Measurements from ENCODE around the gene E2F7.
"Not testable (repeated sequence)": the region's sequence is repeated elsewhere in the genome, so short reads cannot be mapped to it uniquely, and the experiment has no call there.

The E2F7 gene

GRCh38 chr12:77078231-77078630 lies 12.9 kb upstream of the E2F7 start:
- no peak overlapping the region for H3K27ac ChIP-seq (ENCODE audit: low read length)
- H3K27me3 ChIP-seq (ENCODE audit: insufficient read depth, low read length, poor library complexity), result no peaks in the 10 kb centered on the region
- no peaks in the 10 kb centered on the region for H4K20me1 ChIP-seq (ENCODE audit: insufficient read depth, low read length)
- no peaks in the 10 kb centered on the region for H3K4me1 ChIP-seq (ENCODE audit: insufficient read depth, low read length)
- H3K9ac ChIP-seq (ENCODE audit: low read depth, low read length), result no peak overlapping the region
- no peaks in the 10 kb centered on the region for H3K79me2 ChIP-seq (ENCODE audit: insufficient read depth, low read length)
- no peak overlapping the region for H3K4me2 ChIP-seq (ENCODE audit: insufficient read depth, low read length)
- no peak for DNase-seq
- no peaks in the 10 kb centered on the region for H3K9me3 ChIP-seq (ENCODE audit: insufficient read depth, low read length, severe bottlenecking)
- TF ChIP-seq EZH2 (IDR thresholded peaks at IDR 0.05; ENCODE audit: borderline replicate concordance, low read depth, low read length, severe bottlenecking) (no peak), CTCF (IDR thresholded peaks at IDR 0.05; ENCODE audit: borderline replicate concordance, extremely low read depth, low read length, poor library complexity, severe bottlenecking) (no peak)
- H3K4me3 ChIP-seq (ENCODE audit: low read depth in 1 of 2, low read length in 2 of 2), result no peak overlapping the region
- ATAC-seq (ENCODE audit: insufficient read depth, low read depth), result no peak
- no peak overlapping the region for H2AFZ ChIP-seq (ENCODE audit: low read depth, low read length)
- H3K36me3 ChIP-seq (ENCODE audit: insufficient read depth, low read length), result no peaks in the 10 kb centered on the region

- H3K27me3 ChIP-seq (ENCODE audit: insufficient read depth, low read length, poor library complexity), result no peaks in the 10 kb centered on the region
- H3K9me3 ChIP-seq (ENCODE audit: insufficient read depth, low read length, severe bottlenecking), result no peaks in the 10 kb centered on the region
- no peak overlapping the region for H3K27ac ChIP-seq (ENCODE audit: low read length)
- TF ChIP-seq CTCF (IDR thresholded peaks at IDR 0.05; ENCODE audit: borderline replicate concordance, extremely low read depth, low read length, poor library complexity, severe bottlenecking) (no peak), EZH2 (IDR thresholded peaks at IDR 0.05; ENCODE audit: borderline replicate concordance, low read depth, low read length, severe bottlenecking) (no peak)
- H3K4me2 ChIP-seq (ENCODE audit: insufficient read depth, low read length), result no peak overlapping the region
- no peaks in the 10 kb centered on the region for H3K79me2 ChIP-seq (ENCODE audit: insufficient read depth, low read length)
- no peaks in the 10 kb centered on the region for H3K36me3 ChIP-seq (ENCODE audit: insufficient read depth, low read length)
- ATAC-seq (ENCODE audit: insufficient read depth, low read depth), result no peak
- DNase-seq, result no peak
- H2AFZ ChIP-seq (ENCODE audit: low read depth, low read length), result no peak overlapping the region
- no peak overlapping the region for H3K9ac ChIP-seq (ENCODE audit: low read depth, low read length)
- peaks cover 2% of the 10 kb centered on the region; the same call in 1 of the 2 replicates for H3K4me1 ChIP-seq (ENCODE audit: insufficient read depth, low read length)
- H3K4me3 ChIP-seq (ENCODE audit: low read depth in 1 of 2, low read length in 2 of 2), result no peak overlapping the region
- H4K20me1 ChIP-seq (ENCODE audit: insufficient read depth, low read length), result no peaks in the 10 kb centered on the region
These were observed 11.5 kb upstream of the E2F7 start for GRCh38 chr12:77076886-77077285.

- DNase-seq; H3K27me3 ChIP-seq (ENCODE audit: insufficient read depth, low read length, poor library complexity); H2AFZ ChIP-seq (ENCODE audit: low read depth, low read length); H3K36me3 ChIP-seq (ENCODE audit: insufficient read depth, low read length); H4K20me1 ChIP-seq (ENCODE audit: insufficient read depth, low read length); H3K9me3 ChIP-seq (ENCODE audit: insufficient read depth, low read length, severe bottlenecking); H3K79me2 ChIP-seq (ENCODE audit: insufficient read depth, low read length); H3K27ac ChIP-seq (ENCODE audit: low read length); H3K4me3 ChIP-seq (ENCODE audit: low read depth in 1 of 2, low read length in 2 of 2); H3K4me2 ChIP-seq (ENCODE audit: insufficient read depth, low read length); H3K9ac ChIP-seq (ENCODE audit: low read depth, low read length); ATAC-seq (ENCODE audit: insufficient read depth, low read depth): not testable (repeated sequence)
- peaks cover 27% of the 10 kb centered on the region for H3K4me1 ChIP-seq (ENCODE audit: insufficient read depth, low read length)
These were observed 8.5 kb upstream of the E2F7 start for GRCh38 chr12:77073894-77074293.

GRCh38 chr12:77072833-77073495 lies 7.6 kb upstream of the E2F7 start:
- Histone ChIP-seq H3K27ac (ENCODE audit: low read length) (no peak overlapping the region), H3K9me3 (ENCODE audit: insufficient read depth, low read length, severe bottlenecking) (no peaks in the 10 kb centered on the region), H3K36me3 (ENCODE audit: insufficient read depth, low read length) (no peaks in the 10 kb centered on the region), H3K27me3 (ENCODE audit: insufficient read depth, low read length, poor library complexity) (no peaks in the 10 kb centered on the region), H4K20me1 (ENCODE audit: insufficient read depth, low read length) (no peaks in the 10 kb centered on the region), H3K79me2 (ENCODE audit: insufficient read depth, low read length) (no peaks in the 10 kb centered on the region), H3K9ac (ENCODE audit: low read depth, low read length) (no peak overlapping the region), H3K4me3 (ENCODE audit: low read depth in 1 of 2, low read length in 2 of 2) (no peak overlapping the region), H2AFZ (ENCODE audit: low read depth, low read length) (0 out of 2 replicates have a peak overlapping the region, but pooled peaks have one; percentile 25), H3K4me2 (ENCODE audit: insufficient read depth, low read length) (no peak overlapping the region), H3K4me1 (ENCODE audit: insufficient read depth, low read length) (peaks cover 27% of the 10 kb centered on the region)
- TF ChIP-seq EZH2 (IDR thresholded peaks at IDR 0.05; ENCODE audit: borderline replicate concordance, low read depth, low read length, severe bottlenecking) (no peak), CTCF (IDR thresholded peaks at IDR 0.05; ENCODE audit: borderline replicate concordance, extremely low read depth, low read length, poor library complexity, severe bottlenecking) (no peak)
- ATAC-seq (ENCODE audit: insufficient read depth, low read depth) (no peak), DNase-seq (no peak)
